ENCODE measurements around the gene CDT1.

GRCh38 chr16:88764913-88765349, 38.7 kb upstream of the CDT1 start:
- no peak for TF ChIP-seq CTCF (IDR thresholded peaks at IDR 0.05 in 2 of 3, conservative IDR thresholded peaks at IDR 0.05 in 1 of 3; ENCODE audit: control insufficient read depth in 2 of 3, extremely low read depth in 1 of 3, insufficient read depth in 1 of 3, low read depth in 3 of 3, low read length in 3 of 3)
- no peak for TF ChIP-seq BCL11A (IDR thresholded peaks at IDR 0.05; ENCODE audit: low read depth, low read length)
- TF ChIP-seq RELA (IDR thresholded peaks at IDR 0.05; ENCODE audit: borderline replicate concordance, partially characterized antibody): no peak
- TF ChIP-seq RAD21 (IDR thresholded peaks at IDR 0.05; ENCODE audit: insufficient read depth, low read depth, low read length): no peak
- no peak for TF ChIP-seq TCF12 (IDR thresholded peaks at IDR 0.05; ENCODE audit: low read depth, low read length)
- TF ChIP-seq FOXK2 (IDR thresholded peaks at IDR 0.05): no peak
- no peak for TF ChIP-seq TBL1XR1 (IDR thresholded peaks at IDR 0.05; ENCODE audit: low read depth, low read length)
- no peak for TF ChIP-seq FOXM1 (IDR thresholded peaks at IDR 0.05; ENCODE audit: low read depth, low read length)
- no peak for TF ChIP-seq REST (IDR thresholded peaks at IDR 0.05; ENCODE audit: low read depth, low read length)
- no peak for TF ChIP-seq NBN (IDR thresholded peaks at IDR 0.05)
